GM18861 (cell line): Measurements from ENCODE around the gene PIK3CB.
A peak's percentile ranks its signal among the peaks of the same experiment; 100 is the strongest.
"Not testable (repeated sequence)": the region's sequence is repeated elsewhere in the genome, so short reads cannot be mapped to it uniquely, and the experiment has no call there.

ENCODE experiments used
- ATAC-seq: cut with Tn5 transposase; IDR thresholded peaks from one replicate; pipeline ENCODE4 v1.9.1; 2021; ENCODE audit not compliant: unreplicated experiment

The PIK3CB gene

GRCh38 chr3:138846824-138847223 is 12.1 kb upstream of the PIK3CB start:
- not testable (repeated sequence) for ATAC-seq

GRCh38 chr3:138846262-138846791 is 11.6 kb upstream of the PIK3CB start:
- ATAC-seq, result no peak

GRCh38 chr3:138845771-138846173 is 11.0 kb upstream of the PIK3CB start:
- ATAC-seq, result no peak

- no peak for ATAC-seq
These were observed 10.5 kb upstream of the PIK3CB start for GRCh38 chr3:138845181-138845601.

GRCh38 chr3:138842483-138843188 is 7.9 kb upstream of the PIK3CB start:
- ATAC-seq, result no peak

GRCh38 chr3:138838385-138838784 is 3.7 kb upstream of the PIK3CB start:
- ATAC-seq, result not testable (repeated sequence)

GRCh38 chr3:138835846-138836245 is 1.1 kb upstream of the PIK3CB start:
- ATAC-seq, result not testable (repeated sequence)

- ATAC-seq, result no peak
These were observed 649 bp upstream of the PIK3CB start for GRCh38 chr3:138835397-138835757.

- peak; percentile 35 for ATAC-seq
These were observed 681 bp downstream of the PIK3CB start for GRCh38 chr3:138833899-138834595.

- ATAC-seq, result not testable (repeated sequence)
These were observed 2.2 kb downstream of the PIK3CB start for GRCh38 chr3:138832473-138833057.

- no peak for ATAC-seq
These were observed 4.7 kb downstream of the PIK3CB start for GRCh38 chr3:138829886-138830510.

GRCh38 chr3:138829097-138829496 is 5.6 kb downstream of the PIK3CB start:
- ATAC-seq, result no peak

GRCh38 chr3:138827222-138827621 is 7.5 kb downstream of the PIK3CB start:
- ATAC-seq, result no peak

GRCh38 chr3:138825336-138825735 is 9.4 kb downstream of the PIK3CB start:
- ATAC-seq, result no peak

- ATAC-seq, result no peak
These were observed 10.6 kb downstream of the PIK3CB start for GRCh38 chr3:138824114-138824506.

GRCh38 chr3:138820379-138820778 is 14.3 kb downstream of the PIK3CB start:
- ATAC-seq, result not testable (repeated sequence)

- ATAC-seq, result no peak
These were observed 16.4 kb downstream of the PIK3CB start for GRCh38 chr3:138818185-138818860.

GRCh38 chr3:138817695-138818094 is 17.0 kb downstream of the PIK3CB start:
- no peak for ATAC-seq

- no peak for ATAC-seq
These were observed 21.9 kb downstream of the PIK3CB start for GRCh38 chr3:138812806-138813205.

- ATAC-seq, result no peak
These were observed 25.1 kb downstream of the PIK3CB start for GRCh38 chr3:138809500-138810256.
